Measurements from ENCODE around the gene MTHFD1L. TPM values are rescaled to one million over a fixed set of nuclear protein-coding genes. Genes with fewer than 3 reads are reported as not detected.
"Not testable (repeated sequence)": the region's sequence is repeated elsewhere in the genome, so short reads cannot be mapped to it uniquely, and the experiment has no call there.

Gene MTHFD1L
- total RNA-seq, 3 donors from 2014 or later (not counting 1 experiment from before 2014, with no cell fraction given): 3.8 to 4.5 (median 4.3) TPM

- ATAC-seq (no peak), DNase-seq (no peak)
- intact Hi-C loops (cut with micrococcal nuclease): no loop called here
- peaks cover 0 to 6% of the 10 kb centered on the region in 2 donors for H3K4me1 Mint-ChIP-seq
- H3K27me3 ChIP-seq (ENCODE audit: control insufficient read depth, insufficient read depth, low read length): no peaks in the 10 kb centered on the region
- H3K36me3 Mint-ChIP-seq: no peaks in the 10 kb centered on the region
- no peaks in the 10 kb centered on the region for H3K27me3 Mint-ChIP-seq (ENCODE audit: low read depth in 2 of 2)
- H3K9me3 Mint-ChIP-seq: no peaks in the 10 kb centered on the region
- no peaks in the 10 kb centered on the region for H3K4me1 ChIP-seq (ENCODE audit: control insufficient read depth, insufficient read depth, low read length)
- H3K27ac Mint-ChIP-seq: no peak overlapping the region
- H3K4me3 Mint-ChIP-seq: no peak overlapping the region
- TF ChIP-seq CTCF (IDR thresholded peaks at IDR 0.05): no peak
- no peak overlapping the region for H3K4me3 ChIP-seq (ENCODE audit: low read length)
- no CpG with 5 or more reads among the region's 5 CpGs for WGBS (ENCODE audit: insufficient coverage)
- no peaks in the 10 kb centered on the region for H3K36me3 ChIP-seq (ENCODE audit: control insufficient read depth, insufficient read depth, low read length)
- H3K9me3 ChIP-seq (ENCODE audit: control insufficient read depth, insufficient read depth, low read length): no peaks in the 10 kb centered on the region
- H3K27ac ChIP-seq (ENCODE audit: low read length): no peak overlapping the region
Observed at GRCh38 chr6:151029970-151030369, 164.5 kb downstream of the MTHFD1L start.

- WGBS (ENCODE audit: insufficient coverage): 87% methylated on average over 3 of the region's 3 CpGs
- Mint-ChIP-seq H3K27ac (no peak overlapping the region), H3K27me3 (ENCODE audit: low read depth in 2 of 2) (no peaks in the 10 kb centered on the region), H3K9me3 (no peaks in the 10 kb centered on the region), H3K4me1 (peaks cover 0 to 6% of the 10 kb centered on the region in 2 donors), H3K36me3 (no peaks in the 10 kb centered on the region), H3K4me3 (no peak overlapping the region)
- Histone ChIP-seq H3K27me3 (ENCODE audit: control insufficient read depth, insufficient read depth, low read length) (no peaks in the 10 kb centered on the region), H3K36me3 (ENCODE audit: control insufficient read depth, insufficient read depth, low read length) (no peaks in the 10 kb centered on the region), H3K4me1 (ENCODE audit: control insufficient read depth, insufficient read depth, low read length) (no peaks in the 10 kb centered on the region), H3K4me3 (ENCODE audit: low read length) (no peak overlapping the region), H3K9me3 (ENCODE audit: control insufficient read depth, insufficient read depth, low read length) (no peaks in the 10 kb centered on the region), H3K27ac (ENCODE audit: low read length) (no peak overlapping the region)
- TF ChIP-seq CTCF (IDR thresholded peaks at IDR 0.05): no peak
- DNase-seq (no peak), ATAC-seq (no peak)
- intact Hi-C loops (cut with micrococcal nuclease): no loop called here
Observed at GRCh38 chr6:151032034-151032433, 166.5 kb downstream of the MTHFD1L start.

- Histone ChIP-seq H3K4me1 (ENCODE audit: control insufficient read depth, insufficient read depth, low read length) (no peaks in the 10 kb centered on the region), H3K9me3 (ENCODE audit: control insufficient read depth, insufficient read depth, low read length) (no peaks in the 10 kb centered on the region), H3K36me3 (ENCODE audit: control insufficient read depth, insufficient read depth, low read length) (no peaks in the 10 kb centered on the region), H3K4me3 (ENCODE audit: low read length) (no peak overlapping the region), H3K27ac (ENCODE audit: low read length) (no peak overlapping the region), H3K27me3 (ENCODE audit: control insufficient read depth, insufficient read depth, low read length) (no peaks in the 10 kb centered on the region)
- no peaks in the 10 kb centered on the region for H3K27me3 Mint-ChIP-seq (ENCODE audit: low read depth in 2 of 2)
- no peaks in the 10 kb centered on the region for H3K9me3 Mint-ChIP-seq
- TF ChIP-seq CTCF (IDR thresholded peaks at IDR 0.05): no peak
- no peaks in the 10 kb centered on the region for H3K4me1 Mint-ChIP-seq
- no peaks in the 10 kb centered on the region for H3K36me3 Mint-ChIP-seq
- no peak overlapping the region for H3K27ac Mint-ChIP-seq
- intact Hi-C loops (cut with micrococcal nuclease): no loop called here
- no peak for ATAC-seq
- WGBS (ENCODE audit: insufficient coverage): 98% methylated on average over 7 of the region's 10 CpGs
- no peak overlapping the region for H3K4me3 Mint-ChIP-seq
- no peak for DNase-seq
Observed at GRCh38 chr6:151034825-151035781, 169.6 kb downstream of the MTHFD1L start.

GRCh38 chr6:151036211-151036721 lies 170.8 kb downstream of the MTHFD1L start:
- H3K4me1 Mint-ChIP-seq; H3K27me3 Mint-ChIP-seq (ENCODE audit: low read depth in 2 of 2); H3K36me3 Mint-ChIP-seq: not testable (repeated sequence)

More at GRCh38 chr6:151036211-151036721, 170.8 kb downstream of the MTHFD1L start:
- H3K4me3 ChIP-seq (ENCODE audit: low read length); H3K36me3 ChIP-seq (ENCODE audit: control insufficient read depth, insufficient read depth, low read length); H3K27ac ChIP-seq (ENCODE audit: low read length); H3K4me1 ChIP-seq (ENCODE audit: control insufficient read depth, insufficient read depth, low read length); H3K9me3 Mint-ChIP-seq; ATAC-seq; H3K27me3 ChIP-seq (ENCODE audit: control insufficient read depth, insufficient read depth, low read length); H3K9me3 ChIP-seq (ENCODE audit: control insufficient read depth, insufficient read depth, low read length); DNase-seq; H3K27ac Mint-ChIP-seq; intact Hi-C loops (cut with micrococcal nuclease); H3K4me3 Mint-ChIP-seq: not testable (repeated sequence)
- 94% methylated on average over 3 of the region's 3 CpGs for WGBS (ENCODE audit: insufficient coverage)
